Measurements from ENCODE around the gene PRKCZ.

GRCh38 chr1:2080140-2080539, 29.9 kb downstream of the PRKCZ start:
- TF ChIP-seq CTCF (IDR thresholded peaks at IDR 0.05) = no peak
- TF ChIP-seq POLR2A (IDR thresholded peaks at IDR 0.05) = no peak
- no peak for TF ChIP-seq EP300 (IDR thresholded peaks at IDR 0.05)
